GM18526 (cell line): ENCODE results near the gene CXCL1.

Experiments
- POLR2A ChIP-seq: IDR thresholded peaks from 3 replicates; pipeline ENCODE4 v1.6.1; 2011; ENCODE audit not compliant: insufficient read length; ENCODE audit errors: extremely low read depth

Gene CXCL1

GRCh38 chr4:73869130-73870055 is at the start of gene CXCL1:
Gene CXCL1, plus strand, starts transcription at chr4:73869393. Its CDS starts 78 bp downstream, at chr4:73869471.
- TF ChIP-seq POLR2A: no peak

GRCh38 chr4:73821325-73821724 is 47.9 kb upstream of the CXCL1 start:
- TF ChIP-seq POLR2A: no peak

GRCh38 chr4:73822389-73822788 is 46.8 kb upstream of the CXCL1 start:
- TF ChIP-seq POLR2A: no peak

GRCh38 chr4:73822812-73823504 is 46.2 kb upstream of the CXCL1 start:
- no peak for TF ChIP-seq POLR2A

- TF ChIP-seq POLR2A: no peak
Observed at GRCh38 chr4:73823760-73824159, 45.4 kb upstream of the CXCL1 start.

- TF ChIP-seq POLR2A: no peak
Observed at GRCh38 chr4:73828956-73829355, 40.2 kb upstream of the CXCL1 start.

- no peak for TF ChIP-seq POLR2A
Observed at GRCh38 chr4:73831569-73831968, 37.6 kb upstream of the CXCL1 start.

- TF ChIP-seq POLR2A: no peak
Observed at GRCh38 chr4:73832651-73833237, 36.4 kb upstream of the CXCL1 start.

- TF ChIP-seq POLR2A: no peak
Observed at GRCh38 chr4:73836373-73837279, 32.6 kb upstream of the CXCL1 start, which contains the start of gene CXCL6. Gene CXCL6, plus strand, starts transcription at chr4:73836678. Its CDS starts 73 bp downstream, at chr4:73836751.

GRCh38 chr4:73839071-73839470 is 30.1 kb upstream of the CXCL1 start:
- TF ChIP-seq POLR2A: no peak

- TF ChIP-seq POLR2A: no peak
Observed at GRCh38 chr4:73839715-73840114, 29.5 kb upstream of the CXCL1 start.

- TF ChIP-seq POLR2A: no peak
Observed at GRCh38 chr4:73841243-73841925, 27.8 kb upstream of the CXCL1 start.

GRCh38 chr4:73842696-73843095 is 26.5 kb upstream of the CXCL1 start:
- TF ChIP-seq POLR2A: no peak

- no peak for TF ChIP-seq POLR2A
Observed at GRCh38 chr4:73843369-73843768, 25.8 kb upstream of the CXCL1 start.
